A549 (cell line): Measurements from ENCODE around the gene PPIC.

Source experiments
- CHD4 ChIP-seq: fragments of 200-600 bp; sonication (generic); IDR thresholded peaks from 2 replicates; pipeline ENCODE4 v1.6.1; 2016; ENCODE audit warnings: antibody characterized with exemption, mild to moderate bottlenecking, borderline replicate concordance
- CTCF ChIP-seq: fragments of >200 bp; sonication (Bioruptor Twin); formaldehyde crosslinking; IDR thresholded peaks from 3 replicates; pipeline ENCODE4 v1.5.1; 2016
- POLR2A ChIP-seq: IDR thresholded peaks from 2 replicates; pipeline ENCODE4 v1.6.1; 2012; ENCODE audit warnings: mild to moderate bottlenecking, low read length
- POLR2AphosphoS2 ChIP-seq: conservative IDR thresholded peaks from 2 replicates; pipeline ENCODE4 v1.6.1; 2012; ENCODE audit warnings: low read length, improper control_type of control experiment, inconsistent platforms
- REST ChIP-seq: fragments of 200-600 bp; sonication (generic); IDR thresholded peaks from 2 replicates; pipeline ENCODE4 v1.6.1; 2016; ENCODE audit warnings: antibody characterized with exemption, mild to moderate bottlenecking, moderate library complexity
- RFX5 ChIP-seq: fragments of 450-650 bp; IDR thresholded peaks from 2 replicates; pipeline ENCODE4 v1.7.1; 2014; ENCODE audit warnings: antibody characterized with exemption, mild to moderate bottlenecking, moderate library complexity
- ZFP36 ChIP-seq: fragments of 450-650 bp; IDR thresholded peaks from 2 replicates; pipeline ENCODE4 v1.6.1; 2014; ENCODE audit warnings: borderline replicate concordance; ENCODE audit not compliant: partially characterized antibody

- TF ChIP-seq CTCF (no peak), REST (no peak), POLR2A (no peak), ZFP36 (no peak), RFX5 (no peak), POLR2AphosphoS2 (no peak), CHD4 (no peak)
These were observed 3.3 kb downstream of the PPIC start for GRCh38 chr5:123033157-123033671.
